HPDE6-E6E7 (cell line): ENCODE data around the gene FUBP1.
"Not testable (repeated sequence)": the region's sequence is repeated elsewhere in the genome, so short reads cannot be mapped to it uniquely, and the experiment has no call there.

Experiments used
- DNase-seq: peaks from one replicate; pipeline ENCODE4 v3.0.0; 2011; ENCODE audit warnings: missing footprints; ENCODE audit errors: extremely low spot score

FUBP1 gene

DNA sequence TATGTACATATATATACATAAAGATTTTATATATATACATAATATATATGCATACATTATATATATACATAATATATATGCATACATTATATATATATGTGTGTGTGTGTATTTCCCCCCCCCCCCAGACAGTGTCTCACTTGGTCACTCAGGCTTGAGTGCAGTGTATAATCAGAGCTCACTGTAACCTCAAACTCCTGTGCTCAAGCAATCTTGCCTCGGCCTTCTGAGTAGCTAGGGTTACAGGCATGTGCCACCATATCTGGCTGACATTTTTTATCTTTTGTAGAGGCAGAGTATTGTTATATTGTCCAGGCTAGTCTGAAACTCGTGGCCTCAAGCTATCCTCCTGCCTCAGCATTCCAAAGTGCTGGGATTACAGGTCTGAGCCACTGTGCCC, 9.0 kb upstream of the FUBP1 start:
- DNase-seq, result no peak

DNA sequence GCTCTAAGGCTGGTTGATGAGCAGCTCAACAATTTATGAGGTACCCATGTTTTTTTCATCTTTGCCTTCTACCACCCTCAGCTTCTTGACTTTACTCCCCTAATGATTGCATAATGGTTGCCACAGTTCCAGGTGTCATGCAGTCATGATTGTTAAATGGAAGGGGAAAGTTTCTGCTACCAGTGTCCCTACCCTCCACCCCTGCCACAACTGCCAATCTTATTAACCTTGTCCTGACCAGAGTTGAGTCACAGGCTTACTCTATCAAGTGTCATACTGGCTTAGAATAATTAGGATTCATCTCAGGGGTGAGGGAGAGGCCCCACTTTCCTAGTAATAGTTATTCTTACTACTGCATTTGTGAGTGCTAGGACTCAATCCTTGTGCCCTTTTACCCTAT, 7.9 kb upstream of the FUBP1 start:
- no peak for DNase-seq

DNA sequence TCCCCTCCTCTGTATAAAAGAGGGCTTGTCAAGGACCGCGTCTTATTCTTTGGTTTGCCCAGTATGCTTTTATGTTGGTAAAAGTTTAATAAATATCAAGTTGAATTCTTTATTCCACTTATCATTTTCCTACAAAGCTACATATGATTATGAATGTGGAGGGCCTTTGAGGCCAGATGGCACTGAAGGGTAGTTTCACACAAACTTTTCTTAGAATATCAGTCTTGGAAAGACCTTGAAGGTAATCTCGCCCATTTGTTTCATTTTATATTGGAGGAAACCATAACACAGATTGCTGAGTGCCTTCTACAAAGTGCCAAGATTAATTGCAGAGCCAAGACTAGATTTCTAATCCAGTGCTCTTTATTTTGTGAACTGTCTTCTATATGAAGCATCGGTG, 5.8 kb upstream of the FUBP1 start:
- no peak for DNase-seq

DNA sequence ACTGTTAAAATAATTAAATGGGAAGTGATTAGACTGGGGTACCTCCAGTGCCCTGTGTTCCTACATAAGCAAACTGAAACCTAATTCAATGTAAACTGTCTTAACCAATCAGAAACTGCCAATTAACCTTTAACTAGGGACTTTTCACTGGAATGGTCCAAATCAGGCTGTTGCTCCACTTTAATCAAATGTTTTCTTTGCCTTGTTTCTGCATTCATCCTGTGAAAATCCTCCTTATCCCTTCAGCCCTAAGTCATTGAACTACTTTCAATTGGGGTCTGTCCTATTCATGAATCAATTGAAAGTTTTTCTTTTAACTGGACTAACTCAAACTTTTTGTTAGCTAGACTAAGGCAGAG, 5.1 kb upstream of the FUBP1 start:
- DNase-seq, result no peak

DNA sequence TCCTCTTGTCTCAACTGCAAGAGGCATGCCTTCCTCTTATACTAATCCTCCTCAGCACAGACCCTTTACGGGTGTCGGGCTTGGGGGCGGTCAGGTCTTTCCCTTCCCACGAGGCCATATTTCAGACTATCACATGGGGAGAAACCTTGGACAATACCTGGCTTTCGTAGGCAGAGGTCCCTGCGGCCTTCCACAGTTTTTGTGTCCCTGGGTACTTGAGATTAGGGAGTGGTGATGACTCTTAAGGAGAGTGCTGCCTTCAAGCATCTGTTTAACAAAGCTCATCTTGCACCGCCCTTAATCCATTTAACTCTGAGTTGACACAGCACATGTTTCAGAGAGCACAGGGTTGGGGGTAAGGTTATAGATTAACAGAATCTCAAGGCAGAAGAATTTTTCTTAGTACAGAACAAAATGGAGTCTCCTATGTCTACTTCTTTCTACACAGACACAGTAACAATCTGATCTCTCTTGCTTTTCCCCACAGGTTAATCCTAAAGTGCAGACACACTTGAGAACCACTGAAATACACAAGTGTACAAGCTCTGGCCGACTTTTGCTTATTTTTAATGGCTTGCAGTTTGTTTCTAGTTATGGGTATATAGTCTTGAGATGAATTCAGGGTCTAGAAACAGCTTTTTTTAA, 4.6 kb upstream of the FUBP1 start:
- DNase-seq, result not testable (repeated sequence)

DNA sequence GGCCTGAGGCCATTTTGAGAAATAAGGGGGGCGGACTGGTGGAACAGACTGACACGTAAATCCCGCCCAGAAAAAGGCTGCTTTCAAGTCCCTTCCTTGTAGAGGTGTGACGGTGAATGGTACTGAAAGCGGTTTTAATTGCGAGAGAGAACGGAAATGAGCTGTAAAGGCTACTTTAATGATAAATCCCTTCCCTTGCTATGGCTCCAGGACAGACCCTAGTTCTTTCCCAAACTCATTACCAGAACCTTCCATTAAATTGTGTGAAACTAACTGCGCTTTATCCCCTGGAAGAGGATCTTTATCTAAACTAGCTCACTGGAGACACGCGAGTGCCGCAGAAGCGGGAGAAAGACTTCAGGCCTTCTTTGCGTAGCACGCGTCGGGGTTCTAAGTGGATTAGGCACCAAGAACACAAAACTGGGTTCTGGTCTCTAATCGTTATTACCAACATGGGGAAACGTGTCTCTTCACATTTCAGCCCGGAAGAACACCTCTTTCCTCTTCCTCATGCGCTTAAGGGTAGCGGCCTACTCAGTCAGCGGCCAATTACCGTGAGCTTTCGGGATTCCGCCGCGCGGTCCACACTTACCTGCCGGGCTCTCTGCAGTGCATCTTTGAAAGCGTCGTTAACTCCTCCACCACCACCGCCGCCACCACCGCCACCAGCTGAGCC, 441 bp downstream of the FUBP1 start:
- peak; percentile 62 for DNase-seq

DNA sequence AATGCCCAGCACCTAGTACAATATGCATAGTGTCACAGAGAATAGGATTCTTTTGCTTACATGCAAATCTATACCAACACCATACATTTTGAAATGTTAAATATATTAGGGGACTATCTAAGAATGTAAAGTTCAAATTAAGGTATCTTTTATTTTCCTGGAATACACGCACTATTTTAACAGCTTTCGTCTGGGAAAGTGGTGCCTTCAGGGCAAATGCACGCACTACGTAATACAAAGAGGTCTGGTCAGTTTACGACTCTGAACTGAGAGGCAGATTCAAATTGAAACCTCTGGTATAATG, 931 bp downstream of the FUBP1 start:
- DNase-seq, result no peak

DNA sequence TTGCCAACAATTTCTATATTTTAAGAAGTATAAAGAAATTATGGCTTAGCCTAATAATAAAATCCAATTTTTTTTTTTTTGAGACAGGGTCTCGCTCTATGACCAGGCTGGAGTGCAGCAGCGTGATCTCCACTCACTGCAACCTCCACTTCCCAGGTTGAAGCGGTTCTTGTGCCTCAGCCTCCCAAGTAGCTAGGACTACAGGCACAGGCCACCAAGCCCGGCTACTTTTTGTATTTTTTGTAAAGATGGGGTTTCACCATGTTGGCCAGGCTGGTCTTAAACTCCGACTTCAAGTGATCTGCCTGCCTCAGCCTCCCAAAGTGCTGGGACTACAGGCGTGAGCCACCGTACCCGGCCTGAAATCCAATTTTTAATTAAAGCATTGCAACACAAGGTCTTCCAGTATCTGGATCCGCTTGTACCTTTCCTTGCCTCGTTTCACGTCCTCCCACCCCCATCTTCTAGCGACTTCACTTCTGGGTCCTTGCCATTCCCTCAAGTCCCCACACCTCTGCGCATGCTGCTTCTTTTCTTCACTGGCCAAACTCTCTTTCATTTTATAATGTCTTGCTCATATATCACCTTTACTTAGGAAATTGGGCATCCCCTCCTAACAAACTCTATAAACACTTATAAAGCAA, 2.3 kb downstream of the FUBP1 start:
- DNase-seq, result no peak

DNA sequence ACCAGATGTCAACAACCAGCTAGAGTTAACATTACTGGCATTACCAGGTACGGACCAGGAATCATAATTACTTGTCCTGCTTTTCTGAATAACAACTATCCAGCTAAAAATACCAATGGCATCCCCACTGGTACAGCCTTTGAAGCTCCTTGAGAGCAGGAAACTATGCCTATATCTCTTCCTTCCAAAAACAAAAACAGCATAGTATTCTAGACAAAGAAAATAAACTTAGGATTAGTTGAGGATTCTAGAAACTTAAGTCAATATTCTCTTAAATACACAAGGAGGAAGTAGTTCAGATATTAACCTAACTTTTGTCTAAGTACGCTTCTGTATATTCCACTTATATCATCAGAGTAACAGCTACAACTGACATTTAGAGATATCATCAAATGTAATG, 3.0 kb downstream of the FUBP1 start:
- DNase-seq, result no peak

DNA sequence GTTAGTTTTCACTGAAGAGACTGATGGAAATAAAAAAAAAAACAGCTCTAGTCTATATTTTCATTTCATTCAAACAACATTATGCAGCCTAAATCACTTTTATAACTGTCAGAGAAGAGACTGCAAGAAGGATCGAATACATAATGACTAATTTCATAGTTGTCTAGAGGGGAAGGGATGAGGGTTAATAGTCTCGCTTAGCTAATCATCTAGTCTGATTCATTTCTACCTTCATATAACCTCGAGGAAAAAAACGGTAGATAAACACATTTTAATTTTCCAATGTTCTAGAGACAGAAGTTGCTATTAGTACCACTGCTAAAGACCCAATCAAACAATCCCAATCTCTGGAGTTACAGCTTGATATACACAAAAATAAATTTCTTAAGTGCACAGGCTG, 3.5 kb downstream of the FUBP1 start:
- no peak for DNase-seq

DNA sequence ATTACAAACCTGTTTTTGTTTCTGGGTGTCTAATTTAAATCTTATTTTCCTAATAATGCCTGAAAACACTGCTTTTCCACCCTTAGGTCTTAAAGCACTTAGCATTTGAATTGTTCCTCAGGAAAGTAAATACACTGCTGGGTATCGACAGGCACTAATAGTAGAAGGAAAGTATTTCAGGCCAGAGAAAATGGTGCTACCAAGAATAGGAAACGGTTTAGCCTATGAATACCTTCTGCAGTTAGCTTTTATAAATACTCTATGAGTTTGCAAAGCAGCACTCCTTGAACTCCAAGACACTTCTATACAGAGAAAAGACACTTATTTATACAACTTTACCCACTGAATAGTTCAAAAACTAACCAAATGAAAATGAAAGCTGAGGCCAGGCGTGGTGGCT, 6.8 kb downstream of the FUBP1 start:
- no peak for DNase-seq

DNA sequence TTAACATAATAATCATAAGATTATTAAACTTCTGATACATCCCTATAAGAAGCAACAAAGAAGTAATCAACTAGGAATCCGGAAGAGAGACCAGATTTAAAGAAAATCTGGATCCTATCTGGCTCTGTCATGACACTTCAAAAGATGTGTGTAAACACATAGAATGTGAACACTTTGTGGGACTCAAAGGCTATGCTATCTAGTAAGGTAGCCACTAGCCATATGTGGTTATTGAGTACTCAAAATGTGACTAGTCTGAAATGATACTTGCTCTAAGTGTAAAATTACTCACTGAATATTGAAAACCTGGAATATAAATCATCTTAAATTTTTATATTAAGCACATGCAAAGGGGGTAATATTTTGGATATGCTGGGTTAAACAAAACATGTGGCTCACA, 8.7 kb downstream of the FUBP1 start:
- no peak for DNase-seq

DNA sequence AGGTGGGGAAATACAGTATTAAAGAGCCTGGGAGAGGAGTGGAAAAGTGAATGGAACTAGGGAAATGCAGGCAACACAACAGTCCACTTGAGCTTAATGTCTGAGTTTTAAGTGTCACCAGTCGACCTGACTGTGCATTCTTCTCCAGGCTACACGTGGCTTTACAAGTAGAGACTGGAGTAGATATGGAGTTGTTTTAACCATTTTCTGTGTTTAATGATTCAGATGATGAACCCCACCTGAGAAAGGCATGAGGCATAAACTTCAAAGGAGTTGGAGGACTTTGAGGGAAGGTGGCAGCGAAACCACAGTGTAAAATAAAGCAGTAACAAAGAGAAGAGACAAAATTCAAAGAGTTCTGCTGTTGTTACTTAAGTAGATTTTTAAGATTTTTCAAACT, 12.6 kb downstream of the FUBP1 start:
- DNase-seq, result no peak

DNA sequence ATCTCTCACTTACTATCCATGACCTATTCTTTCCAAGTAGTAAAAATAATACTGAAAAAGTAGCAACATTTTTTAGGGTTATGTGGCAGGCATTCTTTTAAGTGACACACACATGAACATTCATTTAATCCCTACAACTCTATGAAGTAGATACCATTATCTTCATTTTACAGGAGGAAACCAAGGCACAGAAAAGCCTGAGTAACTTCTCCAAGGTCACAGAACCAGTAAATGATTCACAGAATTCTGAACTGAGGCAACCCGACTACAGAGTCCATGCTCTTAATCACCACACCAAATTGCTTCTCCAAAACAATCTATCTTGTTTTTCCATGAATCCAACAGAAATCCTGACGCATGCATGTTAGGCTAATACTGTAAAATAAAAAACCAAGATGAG, 17.5 kb downstream of the FUBP1 start:
- DNase-seq, result no peak

DNA sequence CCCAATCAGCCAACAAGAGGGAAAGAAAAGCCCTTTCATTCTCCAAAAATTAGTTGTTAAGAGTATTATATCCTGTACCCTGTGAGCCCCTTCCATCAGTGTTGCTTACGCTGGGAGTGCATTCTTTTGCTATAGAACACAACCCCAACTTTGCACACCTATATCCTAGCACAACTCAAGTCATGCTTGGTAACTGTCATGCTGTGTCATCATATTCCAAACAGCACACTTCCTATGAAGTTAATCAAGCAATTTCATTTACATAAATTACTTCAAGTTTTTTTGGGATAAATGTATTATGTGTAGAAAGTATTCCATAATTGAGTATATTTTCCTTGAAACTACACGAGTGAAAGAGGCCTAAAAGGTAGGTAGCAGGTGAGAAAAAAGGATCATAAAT, 20.0 kb downstream of the FUBP1 start:
- DNase-seq, result no peak

DNA sequence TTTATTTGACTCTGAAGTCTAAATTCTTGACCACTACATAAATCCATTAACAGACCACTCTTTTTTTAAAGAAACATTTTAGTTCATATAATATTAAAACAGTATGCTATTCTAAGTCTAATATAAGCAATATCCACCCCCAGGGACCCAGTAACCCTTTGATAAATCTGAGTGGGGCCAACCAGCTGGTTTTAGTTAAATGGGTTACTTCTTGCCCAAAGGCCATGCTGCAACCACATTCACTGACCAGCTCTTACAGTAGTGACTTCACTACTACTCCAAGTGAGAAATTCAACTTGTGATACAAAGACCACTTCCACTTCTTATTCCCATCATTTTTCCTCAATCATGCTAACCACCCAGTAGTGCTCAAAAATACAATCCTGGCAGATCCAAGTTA, 20.5 kb downstream of the FUBP1 start:
- DNase-seq, result no peak

DNA sequence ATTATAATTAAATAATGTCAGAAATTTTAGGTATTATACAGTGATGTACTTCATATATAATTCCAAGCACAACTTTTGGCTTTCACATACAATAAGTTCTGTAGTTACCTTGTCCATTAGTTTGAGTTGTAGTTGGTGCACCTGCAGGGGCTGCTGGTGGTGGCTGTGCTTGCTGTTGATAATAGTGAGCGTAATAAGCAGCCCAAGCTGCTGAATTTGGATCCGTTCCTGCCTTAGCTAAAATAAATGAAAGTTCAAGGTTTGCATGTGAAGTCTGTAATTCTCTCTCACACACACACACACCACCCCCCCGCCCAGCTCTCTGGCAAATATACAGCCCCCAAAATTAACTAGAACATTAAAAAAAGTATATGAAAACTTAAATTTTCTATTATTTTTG, 22.4 kb downstream of the FUBP1 start:
- no peak for DNase-seq

DNA sequence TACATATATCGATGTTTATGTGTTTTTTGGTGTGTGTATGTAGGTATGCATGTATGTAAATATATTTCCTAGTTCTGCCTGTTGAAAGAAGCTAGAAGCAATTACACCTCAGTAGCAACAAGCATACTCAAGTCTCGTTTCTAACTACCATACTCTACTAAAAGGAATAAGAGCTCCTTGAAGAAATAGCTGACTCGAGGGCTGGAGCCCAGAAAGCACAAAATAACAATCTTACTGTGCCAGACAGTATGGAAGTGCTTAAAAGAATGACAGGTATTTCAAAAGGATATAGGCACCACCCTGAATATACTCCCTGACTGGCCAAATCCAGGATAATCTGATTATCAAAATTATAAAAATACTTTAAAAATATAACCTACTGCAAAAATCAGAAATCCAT, 23.2 kb downstream of the FUBP1 start:
- DNase-seq, result no peak

DNA sequence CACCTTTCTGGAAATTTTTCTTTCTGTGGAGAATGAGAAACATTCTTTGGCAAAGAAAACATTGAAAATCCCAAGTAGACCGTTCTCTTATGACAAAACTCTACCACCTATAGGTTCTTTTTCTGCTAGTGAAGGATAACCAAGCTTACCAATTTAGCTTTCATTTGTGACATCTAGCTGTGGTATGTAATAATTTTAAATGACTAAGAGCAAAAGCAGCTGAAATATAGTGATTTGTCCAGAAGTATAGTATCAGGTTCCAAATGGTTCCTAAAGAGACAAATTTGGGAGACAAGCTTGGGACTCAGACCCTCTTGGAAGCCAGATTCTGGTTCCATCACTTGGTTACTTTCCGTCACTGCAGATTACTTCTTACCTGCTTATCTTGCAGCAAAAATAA, 24.4 kb downstream of the FUBP1 start:
- no peak for DNase-seq

DNA sequence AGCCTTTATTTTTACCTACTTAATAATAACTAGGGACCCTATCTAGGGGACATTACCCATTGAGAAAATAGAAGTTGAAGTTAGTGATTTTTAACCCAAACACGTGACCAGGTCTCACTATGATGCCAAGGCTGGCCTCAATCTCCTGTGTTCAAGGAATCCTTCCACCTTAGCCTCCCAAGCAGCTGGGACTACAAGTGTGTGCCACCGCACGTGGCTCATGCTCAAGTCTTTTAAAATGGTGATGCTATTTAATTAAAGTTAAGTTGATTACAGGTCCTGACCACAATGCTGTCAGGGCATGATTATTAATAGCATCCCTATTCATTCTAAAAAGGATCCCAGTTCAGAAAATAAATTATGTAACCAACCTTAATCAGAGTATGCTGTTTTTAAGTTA, 25.0 kb downstream of the FUBP1 start:
- no peak for DNase-seq

DNA sequence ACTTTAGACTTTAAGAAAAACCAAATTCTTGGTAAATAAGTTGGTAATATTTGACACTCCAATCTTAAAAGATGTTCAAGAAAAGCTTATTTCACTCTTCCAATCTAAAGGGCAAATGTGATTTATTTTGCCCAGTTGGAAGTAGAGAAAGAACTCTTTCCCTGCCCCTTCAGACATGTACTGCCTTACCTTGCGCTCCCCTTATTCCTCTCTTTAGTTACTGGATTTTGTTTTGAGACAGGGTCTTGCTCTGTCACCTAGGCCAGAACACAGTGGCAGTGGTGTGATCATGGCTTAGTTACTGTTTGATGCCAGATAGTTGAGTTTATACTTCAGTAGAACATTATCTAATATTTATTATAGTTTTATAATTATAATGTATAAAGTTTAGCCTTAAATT, 27.5 kb downstream of the FUBP1 start:
- DNase-seq, result no peak

DNA sequence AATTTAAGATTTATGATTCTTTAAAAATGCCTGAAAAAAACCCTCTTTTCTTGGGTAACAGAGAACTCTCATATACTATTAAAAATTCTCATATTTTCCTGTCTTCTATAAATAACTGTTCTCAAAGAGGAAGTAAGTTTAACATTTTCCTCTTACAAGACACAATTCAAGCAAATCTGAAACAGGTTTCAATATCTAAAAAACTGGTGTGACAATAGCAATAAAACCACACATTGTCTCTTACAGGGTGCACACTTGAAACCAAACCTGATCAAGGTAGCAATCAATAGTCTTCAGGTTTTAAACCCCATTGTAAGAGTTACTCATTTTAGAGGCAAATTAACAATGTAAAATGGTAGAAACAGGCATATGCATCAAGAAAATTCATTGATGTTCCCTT, 28.0 kb downstream of the FUBP1 start:
- no peak for DNase-seq

DNA sequence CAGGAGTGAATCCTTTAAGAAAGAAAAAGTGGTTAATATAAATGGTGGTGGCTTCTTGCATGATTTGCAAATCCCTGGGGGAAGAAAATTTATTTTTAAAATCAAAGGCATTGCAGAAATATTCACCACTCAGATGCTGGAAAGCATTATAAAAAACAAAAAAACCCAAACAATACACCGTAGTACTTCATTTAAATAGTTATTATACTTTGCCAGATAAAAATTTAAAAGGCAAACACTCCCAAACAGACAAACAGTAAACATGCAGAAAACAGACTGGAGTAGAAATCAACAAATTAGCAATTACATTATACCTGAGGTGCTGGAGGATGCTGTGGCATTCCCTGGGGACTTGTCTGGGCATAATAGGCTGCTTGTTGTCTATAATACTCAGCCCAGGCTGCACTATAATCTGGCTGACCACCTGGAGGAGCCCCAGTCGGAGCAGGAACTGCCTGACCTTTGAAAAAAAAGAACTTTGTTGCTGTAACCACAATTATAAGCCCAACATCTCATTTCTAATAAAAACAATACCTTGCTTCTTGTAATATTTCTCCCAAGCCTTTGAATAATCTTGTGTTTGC, 29.9 kb downstream of the FUBP1 start:
- no peak for DNase-seq
